Activated CD8-positive, alpha-beta memory T cell treated with anti-CD3 and anti-CD28 coated beads for 48 hours (primary cell): ENCODE measurements around the gene NUP50.
A peak's percentile ranks its signal among the peaks of the same experiment; 100 is the strongest.

ENCODE experiments used
- DNase-seq, 3 experiments: peaks; one replicate each; pipeline ENCODE4 v3.0.0-alpha.2; 2020; ENCODE audit warnings: low read depth in 2 of 3, low spot score in 2 of 3

NUP50 gene, protein sequence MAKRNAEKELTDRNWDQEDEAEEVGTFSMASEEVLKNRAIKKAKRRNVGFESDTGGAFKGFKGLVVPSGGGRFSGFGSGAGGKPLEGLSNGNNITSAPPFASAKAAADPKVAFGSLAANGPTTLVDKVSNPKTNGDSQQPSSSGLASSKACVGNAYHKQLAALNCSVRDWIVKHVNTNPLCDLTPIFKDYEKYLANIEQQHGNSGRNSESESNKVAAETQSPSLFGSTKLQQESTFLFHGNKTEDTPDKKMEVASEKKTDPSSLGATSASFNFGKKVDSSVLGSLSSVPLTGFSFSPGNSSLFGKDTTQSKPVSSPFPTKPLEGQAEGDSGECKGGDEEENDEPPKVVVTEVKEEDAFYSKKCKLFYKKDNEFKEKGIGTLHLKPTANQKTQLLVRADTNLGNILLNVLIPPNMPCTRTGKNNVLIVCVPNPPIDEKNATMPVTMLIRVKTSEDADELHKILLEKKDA

DNA sequence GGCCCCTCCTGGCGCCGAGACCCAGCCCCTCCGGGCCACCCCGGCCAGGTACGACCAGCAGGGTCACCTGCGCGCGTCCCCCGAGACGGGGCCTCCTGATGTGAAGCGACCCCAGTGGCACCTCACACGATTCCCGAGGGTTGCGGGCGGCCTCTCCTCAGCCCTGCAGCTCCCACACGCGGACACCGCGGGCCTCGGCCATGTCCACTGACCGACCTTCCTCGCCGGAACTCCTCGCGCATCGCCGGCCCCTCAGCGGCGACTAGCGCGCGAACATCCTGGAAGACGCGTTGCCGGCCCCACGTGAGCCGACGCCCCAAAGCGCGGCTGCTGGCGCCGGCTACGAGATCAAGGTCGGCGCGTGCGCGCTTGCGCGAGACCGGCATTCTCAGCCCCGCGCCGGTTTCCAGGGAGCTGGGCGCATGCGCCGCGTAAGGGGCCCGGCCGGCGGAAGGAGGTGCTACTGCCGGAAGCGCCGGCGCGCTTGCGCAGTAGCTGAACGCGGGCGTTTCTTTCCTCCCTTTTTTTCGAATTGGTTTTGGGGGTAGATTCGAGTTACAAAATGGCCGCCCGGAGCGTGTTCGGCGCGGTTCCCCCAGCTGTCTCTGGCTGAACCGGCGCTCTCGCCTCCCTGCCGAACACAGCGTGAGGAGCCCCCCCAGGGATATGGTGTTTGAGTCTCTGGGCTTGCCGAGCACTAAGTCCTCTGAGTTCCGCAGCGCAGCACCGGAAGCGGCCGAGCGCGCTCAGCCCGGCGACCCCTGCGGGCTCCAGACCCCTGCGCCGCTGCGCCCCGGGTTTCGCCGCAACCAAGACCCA, at the start of gene NUP50:
Gene NUP50, plus strand, starts transcription at position 475 of the 819 bp plus-strand sequence. CDS start 4,253 bp downstream, outside the sequence.
- DNase-seq: peak; percentile 89 to 97 (median 90)

DNA sequence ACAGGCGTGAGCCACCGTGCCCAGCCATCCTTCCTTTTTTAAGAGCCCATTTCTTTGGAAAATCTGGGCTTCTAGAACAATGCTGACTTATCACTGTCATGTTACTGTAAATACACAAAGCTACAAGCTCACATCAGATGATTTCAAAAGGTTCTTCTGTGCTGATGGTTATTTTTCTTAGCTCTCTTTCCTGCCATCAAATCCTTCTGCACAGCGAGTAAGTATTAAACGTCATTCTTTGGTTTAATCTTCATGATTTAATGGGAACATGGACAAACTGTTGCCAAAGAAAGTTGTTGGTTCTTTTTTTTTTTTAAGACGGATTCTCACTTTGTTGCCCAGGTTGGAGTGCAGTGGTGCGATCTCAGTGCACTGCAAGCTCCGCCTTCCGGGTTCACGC, 43.3 kb upstream of the NUP50 start:
- DNase-seq: no peak

DNA sequence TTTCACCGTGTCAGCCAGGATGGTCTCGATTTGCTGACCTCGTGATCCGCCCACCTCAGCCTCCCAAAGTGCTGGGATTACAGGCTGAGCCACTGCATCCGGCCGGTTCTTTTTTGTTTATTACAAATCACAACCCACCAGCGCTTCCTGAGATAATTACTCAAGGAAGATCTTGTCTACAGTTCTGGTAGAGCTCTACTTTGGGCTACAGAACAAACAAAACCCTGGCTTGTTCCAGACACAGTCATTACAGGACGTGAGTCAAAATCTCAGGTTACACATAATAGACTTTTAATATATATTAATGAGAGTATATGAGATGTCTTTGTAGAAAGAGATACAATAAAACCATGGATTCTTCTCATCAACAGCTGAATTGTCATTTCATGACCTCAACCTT, 42.8 kb upstream of the NUP50 start:
- no peak for DNase-seq

DNA sequence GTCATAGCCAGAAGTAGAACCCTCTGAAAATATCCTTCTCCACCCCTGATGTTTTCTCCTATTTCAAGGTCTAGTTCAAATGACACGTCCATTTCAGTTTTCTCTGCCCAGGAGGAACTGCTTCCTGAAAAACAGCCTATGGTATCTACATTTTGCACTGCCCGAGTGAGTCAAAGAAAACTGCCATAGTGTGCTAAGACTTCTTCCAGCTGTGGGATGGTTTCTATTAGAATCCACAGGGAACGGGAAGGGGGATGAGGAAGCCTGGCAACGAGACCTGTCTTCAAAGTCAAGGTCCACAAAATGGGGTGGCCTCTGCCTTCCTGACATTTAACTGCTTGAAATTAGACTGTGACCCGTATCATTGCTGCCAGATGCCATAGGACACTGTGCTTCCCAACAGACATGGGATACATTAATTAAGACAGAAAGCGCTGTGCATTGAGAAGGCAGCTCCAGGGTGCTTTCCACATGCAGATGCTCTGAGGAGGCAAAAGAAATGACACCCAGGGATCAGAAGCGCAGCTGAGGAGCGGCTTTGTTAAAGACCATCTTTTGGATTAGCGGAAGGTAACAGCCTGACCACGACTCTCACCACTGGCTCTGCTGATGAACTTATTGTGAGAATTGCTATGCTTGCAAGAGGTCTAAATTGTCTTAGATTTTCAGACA, 39.4 kb upstream of the NUP50 start:
- no peak for DNase-seq

DNA sequence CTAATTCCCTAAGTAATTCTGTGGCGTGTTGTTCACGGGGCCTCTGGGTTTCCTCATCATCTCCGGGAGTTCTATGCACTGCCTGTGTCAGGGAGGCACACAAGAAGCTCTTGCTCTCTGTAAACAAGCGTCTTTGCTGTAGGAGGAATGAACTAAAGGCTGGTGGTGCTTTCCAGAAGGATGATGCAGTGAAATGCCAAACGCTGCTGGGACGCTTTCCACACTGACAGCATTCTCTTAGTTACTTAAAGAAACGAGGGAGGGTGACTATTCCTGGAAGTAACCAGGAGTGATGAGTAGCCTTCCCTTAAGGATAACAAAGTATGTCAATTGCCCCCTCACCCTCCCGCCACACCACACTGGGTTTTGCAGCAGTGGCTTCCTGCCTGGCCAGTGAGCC, 38.5 kb upstream of the NUP50 start:
- no peak for DNase-seq

DNA sequence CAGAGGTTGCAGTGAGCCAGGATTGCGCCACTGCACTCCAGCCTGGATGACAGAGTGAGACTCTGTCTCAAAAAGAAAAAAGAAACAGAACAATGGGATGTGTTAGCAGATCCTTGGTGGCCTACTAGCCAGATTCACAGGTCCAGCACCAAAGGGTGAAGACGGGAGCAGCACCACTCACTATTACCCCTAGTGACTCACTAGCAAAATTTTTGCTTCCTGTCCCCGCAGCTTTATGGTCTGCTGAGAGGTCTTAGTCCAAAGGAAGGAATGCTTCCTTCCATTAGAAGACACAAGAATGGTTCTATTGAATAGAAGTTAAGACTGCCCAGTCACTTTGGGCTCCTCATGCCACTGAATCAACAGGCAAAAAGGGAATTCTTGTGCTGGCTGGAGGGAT, 35.9 kb upstream of the NUP50 start:
- no peak for DNase-seq

DNA sequence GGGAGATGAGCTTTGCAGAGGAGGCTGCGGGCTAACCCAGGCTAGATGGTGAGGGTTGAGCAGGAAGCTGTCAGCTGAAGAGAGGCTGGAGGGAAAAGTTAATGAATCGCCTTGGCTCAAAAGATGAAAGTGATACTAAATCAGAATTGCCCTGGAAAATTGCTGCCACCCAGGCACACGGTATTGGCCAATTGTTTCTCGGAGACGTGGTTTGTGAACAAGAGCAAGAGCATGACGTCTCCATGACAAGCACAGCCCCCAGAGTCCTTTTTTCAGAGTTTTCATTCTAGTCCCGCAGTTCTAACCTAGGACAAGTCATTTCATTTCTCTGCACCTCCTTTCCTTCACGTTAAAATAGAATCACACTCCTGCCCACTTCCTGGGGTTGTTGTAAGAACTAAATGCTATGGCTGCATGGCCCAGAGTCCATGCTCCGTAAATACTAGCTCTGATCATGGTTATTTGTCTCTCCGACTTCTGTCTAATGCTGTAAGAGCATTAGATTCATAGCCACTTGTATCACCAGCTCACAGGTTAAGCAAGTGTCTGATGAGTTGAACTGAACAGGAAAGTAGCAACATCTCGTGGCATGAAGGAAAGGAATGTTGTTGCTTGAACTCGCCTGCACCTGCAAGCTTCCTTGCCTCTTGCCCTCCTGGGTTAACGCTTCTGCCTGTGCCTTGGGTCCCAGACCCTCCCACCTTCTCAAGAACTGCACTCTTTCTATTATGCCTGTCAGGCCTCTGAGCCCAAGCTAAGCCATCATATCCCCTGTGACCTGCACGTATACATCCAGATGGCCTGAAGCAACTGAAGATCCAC, 33.8 kb upstream of the NUP50 start:
- DNase-seq: peak in 2 of 3 experiments; percentile 7

DNA sequence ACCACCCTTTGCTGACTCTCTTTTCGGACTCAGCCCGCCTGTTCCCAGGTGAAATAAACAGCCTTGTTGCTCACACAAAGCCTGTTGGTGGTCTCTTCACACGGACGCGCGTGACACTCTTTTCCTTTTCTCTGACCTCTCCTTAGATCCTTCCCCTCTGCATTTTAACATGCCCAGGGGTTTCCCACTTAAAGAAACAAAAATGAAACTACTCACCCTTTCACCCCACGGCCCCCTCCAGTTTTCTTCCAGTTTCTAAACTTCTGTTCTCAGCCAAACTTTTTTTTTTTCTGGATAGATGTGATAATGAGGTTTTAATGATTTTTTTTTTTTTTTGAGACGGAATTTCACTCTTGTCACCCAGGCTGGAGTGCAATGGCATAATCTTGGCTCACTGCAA, 32.8 kb upstream of the NUP50 start:
- DNase-seq: no peak

DNA sequence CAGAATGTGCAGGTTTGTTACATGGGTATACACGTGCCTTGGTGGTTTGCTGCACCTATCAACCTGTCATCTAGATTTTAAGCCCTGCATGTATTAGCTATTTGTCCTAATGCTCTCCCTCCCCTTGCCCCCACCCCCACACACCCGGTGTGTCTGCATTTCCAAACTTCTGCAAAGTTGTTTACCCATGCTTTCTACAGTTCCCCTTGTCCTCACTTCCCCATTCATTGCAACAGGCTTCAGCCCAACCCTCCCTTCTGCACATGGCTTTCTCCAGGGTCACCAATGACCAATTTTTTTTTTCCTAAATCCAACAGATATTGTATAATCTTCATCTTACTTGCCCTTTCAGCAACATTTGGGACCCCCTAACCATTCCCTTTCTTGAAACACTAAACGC, 32.0 kb upstream of the NUP50 start:
- DNase-seq: no peak

DNA sequence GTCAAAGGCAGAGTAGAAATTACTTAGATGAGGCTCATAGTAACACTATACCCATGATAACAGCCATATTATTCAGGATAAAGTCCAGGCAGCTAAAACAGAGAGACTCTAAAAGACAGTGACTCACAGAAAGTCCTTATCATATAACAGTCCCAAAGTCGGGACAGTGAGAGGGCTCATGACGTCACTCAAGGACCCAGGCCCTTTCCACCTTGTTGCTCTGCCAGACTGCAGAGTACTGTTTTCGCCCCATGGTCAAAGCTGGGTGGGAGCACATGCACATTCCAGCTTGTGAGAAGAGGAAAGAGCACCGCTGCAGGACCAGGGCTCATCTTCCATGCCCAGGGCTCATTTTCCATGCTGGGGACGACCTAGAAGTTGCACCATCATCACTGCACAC, 29.4 kb upstream of the NUP50 start:
- DNase-seq: no peak

DNA sequence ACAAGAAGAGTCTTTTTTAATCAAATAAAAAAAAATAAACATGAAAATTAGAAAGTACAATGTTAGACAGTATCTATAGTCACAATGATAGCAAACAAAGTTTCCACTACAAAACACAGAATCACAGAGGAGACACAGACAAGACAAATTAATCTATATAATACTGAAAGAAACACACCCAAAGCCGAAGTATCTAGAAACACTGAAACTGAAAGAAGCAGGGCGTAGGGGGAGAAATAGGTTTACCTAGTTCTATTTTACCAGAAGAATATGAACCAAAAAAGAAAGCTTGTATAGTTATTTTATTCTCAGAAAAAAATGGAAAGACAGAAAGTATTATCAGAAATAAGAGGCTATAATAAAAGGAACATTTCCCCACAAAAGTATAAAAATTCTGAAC, 27.1 kb upstream of the NUP50 start:
- DNase-seq: no peak

DNA sequence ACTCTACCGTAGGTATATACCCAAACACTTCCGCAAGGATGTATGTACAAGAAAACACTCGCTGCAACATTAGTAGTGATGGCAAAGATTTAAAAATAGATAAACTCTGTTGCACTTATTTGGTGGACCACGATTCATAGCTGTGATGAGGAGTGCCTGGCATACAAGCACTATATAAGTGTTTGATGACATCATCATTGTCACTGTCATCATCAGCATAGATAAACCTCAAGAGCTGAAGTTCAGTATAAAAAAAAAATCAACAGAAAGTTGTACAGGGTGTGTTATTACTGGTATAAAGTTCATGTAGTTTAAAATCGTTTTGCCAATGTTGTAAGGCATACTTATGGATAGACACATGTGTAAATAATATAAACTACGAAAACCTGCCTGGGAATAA, 24.0 kb upstream of the NUP50 start:
- DNase-seq: no peak

DNA sequence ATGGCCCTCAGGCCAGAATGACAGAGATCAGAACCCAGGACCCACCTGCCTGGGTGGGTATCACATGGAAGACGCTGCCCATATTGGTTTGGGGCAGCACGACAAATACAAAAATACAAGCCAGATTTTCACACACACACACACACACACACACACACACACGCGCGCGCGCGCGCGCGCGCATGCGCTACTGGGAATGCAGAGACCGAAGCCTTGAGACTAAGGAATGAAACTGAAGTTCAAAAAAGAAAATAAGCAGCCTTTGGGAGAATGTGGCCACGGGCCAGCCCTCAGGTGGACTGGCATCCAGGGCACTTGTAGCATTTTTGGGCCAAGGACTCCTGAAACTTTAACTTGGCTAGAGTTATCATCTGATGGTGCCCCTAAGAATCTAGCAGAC, 21.3 kb upstream of the NUP50 start:
- no peak for DNase-seq

DNA sequence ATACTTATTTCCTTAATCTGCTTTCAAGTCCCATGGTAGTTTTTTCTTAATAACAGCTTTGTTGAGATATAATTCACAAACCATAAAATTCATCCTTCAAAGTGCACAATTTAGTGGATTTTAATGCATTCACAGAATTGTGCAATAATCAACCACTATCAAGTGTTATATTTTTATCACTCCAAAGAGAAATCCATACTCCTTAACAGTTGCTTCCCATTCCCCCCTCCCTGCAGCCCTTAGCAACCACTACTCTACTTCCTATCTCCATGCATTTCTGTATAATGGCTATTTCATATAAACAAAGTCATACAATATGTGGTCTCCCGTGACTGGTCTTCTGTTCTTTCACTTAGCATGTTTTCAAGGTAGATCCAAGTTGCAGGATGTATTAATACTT, 18.8 kb upstream of the NUP50 start:
- no peak for DNase-seq

DNA sequence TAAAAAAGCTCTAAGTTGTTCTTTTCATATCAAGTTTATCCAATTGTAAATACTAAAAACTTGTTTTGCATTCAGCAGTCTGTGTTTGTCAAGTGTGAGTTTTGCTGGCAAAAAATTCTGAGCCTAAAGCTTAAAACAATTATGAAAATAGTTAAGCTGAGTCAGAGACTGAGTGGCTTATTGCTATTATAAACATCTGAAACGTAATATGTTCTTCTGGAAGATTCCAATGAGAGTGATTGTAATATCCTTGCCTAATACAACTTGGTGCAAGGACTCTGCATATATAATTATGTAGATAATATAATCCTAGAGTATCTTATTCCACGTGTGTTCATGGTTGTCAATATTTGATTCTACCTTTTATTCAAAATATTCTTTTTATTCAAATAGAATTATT, 14.1 kb upstream of the NUP50 start:
- DNase-seq: no peak

DNA sequence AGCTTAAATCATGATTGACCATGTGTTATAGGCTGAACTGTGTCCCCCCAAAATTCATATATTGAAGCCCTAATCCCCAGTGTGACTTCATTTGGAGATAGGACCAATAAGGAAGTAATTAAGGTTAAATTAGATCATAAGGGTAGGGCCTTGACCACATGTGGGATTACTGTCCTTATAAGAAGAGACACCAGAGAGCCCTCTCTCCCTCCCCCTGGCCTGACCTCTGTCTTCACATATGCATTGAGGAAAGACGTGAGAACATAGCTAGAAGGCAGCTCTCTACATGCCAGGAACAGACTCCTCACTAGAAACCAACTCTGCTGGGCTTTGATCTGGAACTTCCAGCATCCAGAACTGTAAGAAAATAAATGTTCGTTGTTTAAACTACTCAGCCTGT, 13.6 kb upstream of the NUP50 start:
- no peak for DNase-seq

DNA sequence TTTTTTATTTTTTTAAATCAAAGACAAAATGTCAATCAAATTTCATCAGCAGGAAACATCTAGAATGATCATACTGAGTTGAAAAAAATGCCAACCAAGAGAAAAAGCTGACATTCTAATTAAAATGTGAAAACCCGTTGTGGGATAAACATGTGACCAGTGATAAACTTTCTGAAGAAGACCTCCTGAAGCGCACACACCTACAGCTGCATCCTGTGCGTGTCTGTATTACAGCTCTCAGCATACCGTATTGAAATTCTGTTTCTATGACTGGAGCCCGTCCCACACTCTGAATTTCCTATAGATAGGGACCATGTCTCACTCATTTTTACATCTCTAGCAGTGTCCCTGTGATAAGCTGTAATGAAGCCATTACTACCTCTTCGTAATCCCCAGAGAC, 12.2 kb upstream of the NUP50 start:
- DNase-seq: no peak

DNA sequence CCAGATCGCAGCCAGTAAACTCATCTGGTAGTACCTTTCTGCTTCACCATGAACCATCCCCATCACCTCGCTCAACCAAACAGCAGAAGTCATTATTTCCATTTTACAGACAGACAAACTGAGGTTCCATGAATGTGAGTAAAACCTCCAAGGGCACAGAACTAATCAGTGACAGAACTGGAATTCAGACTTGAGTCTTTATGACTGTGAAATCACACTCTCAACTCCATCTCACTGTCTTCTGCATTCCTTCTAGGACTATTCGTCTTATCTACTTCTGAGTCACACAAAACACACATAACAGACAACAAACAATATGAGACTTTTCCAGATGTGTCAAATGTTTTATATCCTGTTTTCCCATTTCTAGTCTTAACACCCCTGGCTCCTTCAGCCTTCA, 9.3 kb upstream of the NUP50 start:
- no peak for DNase-seq

DNA sequence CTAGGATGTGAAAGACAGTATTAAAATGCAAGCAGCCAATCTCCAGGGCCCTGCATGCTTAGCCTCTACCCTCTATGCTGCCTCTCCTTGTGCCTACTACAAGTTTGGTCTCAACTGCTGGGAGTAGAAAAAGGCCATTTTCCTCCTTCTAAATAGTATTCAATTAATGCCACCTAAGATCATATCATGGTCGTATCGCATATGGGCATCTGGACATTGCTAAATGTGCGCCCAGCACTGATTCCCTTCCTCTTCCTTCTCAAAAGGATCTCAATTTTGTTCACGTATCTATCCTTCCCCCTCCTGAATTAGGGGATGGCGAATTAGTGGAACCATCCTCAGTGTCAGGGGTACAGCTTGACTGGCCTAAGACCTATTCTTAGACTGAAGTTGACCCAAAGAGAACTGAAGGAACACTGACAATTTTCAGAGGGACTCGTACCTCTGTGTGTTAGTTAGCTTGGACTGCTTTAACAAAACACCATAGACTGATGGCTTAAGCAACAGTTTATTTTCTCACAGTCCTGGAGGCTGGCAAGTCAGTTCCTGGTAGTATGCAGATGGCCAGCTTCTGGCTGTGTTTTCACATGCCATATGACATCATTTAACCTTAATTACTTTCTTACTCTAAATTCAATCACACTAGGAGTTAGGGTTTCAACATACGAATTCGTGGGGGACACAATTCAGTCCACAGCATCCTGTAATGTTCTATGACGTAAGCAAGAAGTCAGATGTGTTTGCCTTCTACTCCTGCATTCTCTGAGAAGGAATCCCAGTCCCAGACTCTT, 8.5 kb upstream of the NUP50 start:
- no peak for DNase-seq

DNA sequence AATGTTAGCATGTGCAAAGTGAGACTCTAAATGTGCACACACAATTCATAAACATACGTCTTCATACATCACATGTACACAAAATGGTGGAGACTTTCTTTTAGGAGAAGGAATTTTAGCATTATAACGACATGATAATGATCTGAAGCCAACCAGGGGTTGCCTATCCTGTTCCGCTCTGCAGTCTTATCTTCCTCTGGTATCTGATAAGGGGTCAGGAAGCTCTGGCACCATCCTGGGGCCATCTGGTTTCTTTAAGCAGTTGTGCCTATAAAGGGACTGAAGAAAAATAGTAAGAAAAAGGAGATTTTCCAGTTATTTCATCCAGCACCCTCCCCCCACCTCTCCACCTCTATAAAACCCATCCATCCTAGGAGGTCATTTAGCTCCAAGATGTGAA, 5.8 kb upstream of the NUP50 start:
- no peak for DNase-seq
